Parathyroid adenoma (tissue), 2 donors: ENCODE data around the gene RNF112.

Experiments used
- H2AFZ ChIP-seq: fragments of 300-600 bp; sonication (generic); one replicate; pipeline ENCODE4 v1.7.0; 2017; ENCODE audit warnings: antibody characterized with exemption, mild to moderate bottlenecking
- H3K27ac ChIP-seq: fragments of 300-600 bp; sonication (generic); one replicate; pipeline ENCODE4 v1.7.0; 2017
- H3K27me3 ChIP-seq: fragments of 300-600 bp; sonication (generic); one replicate; pipeline ENCODE4 v1.7.0; 2017; ENCODE audit warnings: low read length; ENCODE audit not compliant: control insufficient read depth, insufficient read depth
- H3K36me3 ChIP-seq: fragments of 300-600 bp; sonication (generic); one replicate; pipeline ENCODE4 v1.7.0; 2017; ENCODE audit warnings: low read length; ENCODE audit not compliant: control insufficient read depth, insufficient read depth
- H3K4me1 ChIP-seq: fragments of 300-600 bp; sonication (generic); one replicate; pipeline ENCODE4 v1.7.0; 2017; ENCODE audit warnings: control low read depth
- H3K4me2 ChIP-seq: fragments of 300-600 bp; sonication (generic); one replicate; pipeline ENCODE4 v1.7.0; 2017; ENCODE audit warnings: low read length
- H3K4me3 ChIP-seq: fragments of 300-600 bp; sonication (generic); one replicate; pipeline ENCODE4 v1.7.0; 2017; ENCODE audit warnings: low read depth, low read length
- H3K79me2 ChIP-seq: fragments of 300-600 bp; sonication (generic); one replicate; pipeline ENCODE4 v1.7.0; 2017; ENCODE audit warnings: control low read depth
- H3K9ac ChIP-seq: fragments of 300-600 bp; sonication (generic); one replicate; pipeline ENCODE4 v1.7.0; 2017; ENCODE audit warnings: mild to moderate bottlenecking
- H3K9me3 ChIP-seq: fragments of 300-600 bp; sonication (generic); one replicate; pipeline ENCODE4 v1.7.0; 2017; ENCODE audit warnings: low read length; ENCODE audit not compliant: control insufficient read depth
- CTCF ChIP-seq: fragments of 300-600 bp; sonication (generic); IDR thresholded peaks from one replicate; pipeline ENCODE4 v1.7.0; 2017; ENCODE audit warnings: antibody characterized with exemption, mild to moderate bottlenecking
- donor health status: primary hyperparathyroidism.

Gene RNF112

GRCh38 chr17:19381361-19381740 is 29.7 kb upstream of the RNF112 start:
- Histone ChIP-seq H3K27me3 (no peaks in the 10 kb centered on the region), H3K9ac (no peak overlapping the region), H3K4me1 (peaks cover 13% of the 10 kb centered on the region), H3K36me3 (no peaks in the 10 kb centered on the region), H2AFZ (no peak overlapping the region), H3K4me3 (no peak overlapping the region), H3K79me2 (no peaks in the 10 kb centered on the region), H3K27ac (no peak overlapping the region), H3K4me2 (no peak overlapping the region), H3K9me3 (no peaks in the 10 kb centered on the region)
- TF ChIP-seq CTCF: no peak

- Histone ChIP-seq H3K27me3 (no peaks in the 10 kb centered on the region), H3K9me3 (no peaks in the 10 kb centered on the region), H3K4me1 (peaks cover 12% of the 10 kb centered on the region), H2AFZ (no peak overlapping the region), H3K4me2 (no peak overlapping the region), H3K9ac (no peak overlapping the region), H3K36me3 (no peaks in the 10 kb centered on the region), H3K79me2 (no peaks in the 10 kb centered on the region), H3K27ac (no peak overlapping the region), H3K4me3 (no peak overlapping the region)
- no peak for TF ChIP-seq CTCF
Observed at GRCh38 chr17:19381741-19382444, 29.1 kb upstream of the RNF112 start.

- Histone ChIP-seq H3K9me3 (no peaks in the 10 kb centered on the region), H3K4me3 (no peak overlapping the region), H3K27me3 (no peaks in the 10 kb centered on the region), H2AFZ (no peak overlapping the region), H3K9ac (no peak overlapping the region), H3K36me3 (no peaks in the 10 kb centered on the region), H3K27ac (no peak overlapping the region), H3K4me1 (peaks cover 16% of the 10 kb centered on the region), H3K4me2 (no peak overlapping the region), H3K79me2 (no peaks in the 10 kb centered on the region)
- no peak for TF ChIP-seq CTCF
Observed at GRCh38 chr17:19382531-19383444, 28.2 kb upstream of the RNF112 start.

GRCh38 chr17:19383681-19384470 is 27.2 kb upstream of the RNF112 start:
- H3K4me2 ChIP-seq: no peak overlapping the region
- no peak overlapping the region for H3K27ac ChIP-seq
- no peak overlapping the region for H3K9ac ChIP-seq
- H3K36me3 ChIP-seq: no peaks in the 10 kb centered on the region
- no peaks in the 10 kb centered on the region for H3K27me3 ChIP-seq
- no peak overlapping the region for H2AFZ ChIP-seq
- H3K9me3 ChIP-seq: no peaks in the 10 kb centered on the region
- no peak overlapping the region for H3K4me3 ChIP-seq
- peaks cover 27% of the 10 kb centered on the region for H3K4me1 ChIP-seq
- no peak for TF ChIP-seq CTCF
- H3K79me2 ChIP-seq: no peaks in the 10 kb centered on the region
